Measurements from ENCODE around the gene FADS3. TPM values are rescaled to one million over a fixed set of nuclear protein-coding genes. Genes with fewer than 3 reads are reported as not detected.

FADS3 gene
- total and polyA plus RNA-seq, 2 of the 13 experiments (the other 11 are each of a cell fraction or from before 2014, with no cell fraction given): 13.4 to 23.2 TPM

DNA sequence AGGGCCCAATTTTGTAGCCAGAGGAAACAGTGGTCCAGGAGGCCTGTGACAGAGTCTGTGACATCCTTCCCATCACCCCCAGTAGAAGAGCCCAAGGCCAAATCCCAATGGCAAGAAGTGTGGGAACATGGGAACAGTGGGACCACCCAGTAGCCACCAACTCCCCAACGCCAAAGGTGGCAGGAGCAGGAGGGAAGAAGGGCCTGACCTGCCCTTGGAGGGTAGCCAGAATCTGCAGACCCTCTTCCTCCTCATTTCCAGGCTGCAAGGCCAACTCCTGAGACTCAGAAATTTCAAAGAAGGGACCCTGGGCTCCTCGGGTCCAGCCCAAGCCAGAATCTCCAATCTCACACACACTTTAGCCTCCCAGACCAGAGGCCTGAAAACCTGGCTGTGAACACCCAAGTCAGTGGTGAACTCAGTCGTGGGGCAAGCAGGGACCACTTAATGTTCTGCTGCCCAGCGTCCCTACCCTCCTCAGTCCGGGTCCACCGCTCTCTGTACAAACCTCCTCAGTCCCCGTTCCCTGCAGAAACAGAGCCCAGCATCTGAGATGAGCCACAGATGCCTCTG is 19.9 kb upstream of the FADS3 start:
- Histone ChIP-seq H3K4me3 (replicated peaks in 1 of 3; ENCODE audit: insufficient read depth in 1 of 3, low read depth in 2 of 3, low read length in 3 of 3) (no peak overlapping the region), H3K79me2 (ENCODE audit: insufficient read depth, low read length) (no peaks in the 10 kb centered on the region), H3K36me3 (replicated peaks in 1 of 2; ENCODE audit: control insufficient read depth in 1 of 2, insufficient read depth in 2 of 2, low read length in 2 of 2) (no peaks in the 10 kb centered on the region), H3K9ac (ENCODE audit: insufficient read depth, low read depth, low read length) (no peak overlapping the region), H2AFZ (ENCODE audit: low read length) (no peak overlapping the region), H3K9me3 (ENCODE audit: low read length) (no peaks in the 10 kb centered on the region), H3K4me1 (ENCODE audit: insufficient read depth, low read length) (peaks cover 22% of the 10 kb centered on the region), H3K4me2 (ENCODE audit: low read depth, low read length) (no peak overlapping the region), H3K27me3 (ENCODE audit: control insufficient read depth in 1 of 2, insufficient read depth in 2 of 2, low read length in 2 of 2) (peaks cover 1 to 9% of the 10 kb centered on the region in 2 experiments; a peak in 2 of 5 replicates), H4K20me1 (ENCODE audit: insufficient read depth, low read length) (no peaks in the 10 kb centered on the region), H3K27ac (ENCODE audit: extremely low read length, insufficient read depth, low read length) (no peak overlapping the region)
- no peak for ATAC-seq
- ChIA-PET CTCF (ENCODE audit: low intra/inter-chr PET ratio, low total read pairs) (interaction anchor here (0.9 kb wide), 1 partner anchor 12 kb away, joined by 4 read pairs; no protein-coding TSS in a partner anchor), POLR2A (interaction anchor here (1.0 to 1.1 kb wide), 2 partner anchors 12 to 38 kb away, joined by 3 to 8 read pairs; no protein-coding TSS in a partner anchor)
- intact Hi-C loops (cut with micrococcal nuclease; ENCODE audit: unreplicated experiment) (no loop called here), in situ Hi-C loops (cut with HindIII; ENCODE audit: extremely low pct_ligation_motif_present, low pct_unique_long_range_greater_than_20kb) (no loop called here)
- TF ChIP-seq, protein P1, sequence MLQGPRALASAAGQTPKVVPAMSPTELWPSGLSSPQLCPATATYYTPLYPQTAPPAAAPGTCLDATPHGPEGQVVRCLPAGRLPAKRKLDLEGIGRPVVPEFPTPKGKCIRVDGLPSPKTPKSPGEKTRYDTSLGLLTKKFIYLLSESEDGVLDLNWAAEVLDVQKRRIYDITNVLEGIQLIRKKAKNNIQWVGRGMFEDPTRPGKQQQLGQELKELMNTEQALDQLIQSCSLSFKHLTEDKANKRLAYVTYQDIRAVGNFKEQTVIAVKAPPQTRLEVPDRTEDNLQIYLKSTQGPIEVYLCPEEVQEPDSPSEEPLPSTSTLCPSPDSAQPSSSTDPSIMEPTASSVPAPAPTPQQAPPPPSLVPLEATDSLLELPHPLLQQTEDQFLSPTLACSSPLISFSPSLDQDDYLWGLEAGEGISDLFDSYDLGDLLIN (CRISPR knock-in tag; IDR thresholded peaks at IDR 0.05; ENCODE audit: borderline replicate concordance): no peak
- no peak for TF ChIP-seq FOSL2 (CRISPR knock-in tag; IDR thresholded peaks at IDR 0.05)
- TF ChIP-seq ZFY (CRISPR knock-in tag; IDR thresholded peaks at IDR 0.05): no peak
- TF ChIP-seq ZBTB1 (CRISPR knock-in tag; IDR thresholded peaks at IDR 0.05; ENCODE audit: borderline replicate concordance): no peak
- no peak for TF ChIP-seq ZNF430 (CRISPR knock-in tag; IDR thresholded peaks at IDR 0.05)
- TF ChIP-seq ZBTB10 (CRISPR knock-in tag; IDR thresholded peaks at IDR 0.05; ENCODE audit: borderline replicate concordance): no peak
- FAIRE-seq: no peak
- no TSS peak for BruUV-seq (replicated peaks)
- 8% methylated on average over 2 of the region's 7 CpGs for WGBS (ENCODE audit: low lambda C conversion rate)
- DNase-seq (ENCODE audit: low spot score): no peak
